ENCODE results near the gene BSPRY. TPM values are rescaled to one million over a fixed set of nuclear protein-coding genes. Genes with fewer than 3 reads are reported as not detected.
A peak's percentile ranks its signal among the peaks of the same experiment; 100 is the strongest.

BSPRY gene
- total RNA-seq, 1 experiment from 2014 or later = 0.13 TPM

DNA sequence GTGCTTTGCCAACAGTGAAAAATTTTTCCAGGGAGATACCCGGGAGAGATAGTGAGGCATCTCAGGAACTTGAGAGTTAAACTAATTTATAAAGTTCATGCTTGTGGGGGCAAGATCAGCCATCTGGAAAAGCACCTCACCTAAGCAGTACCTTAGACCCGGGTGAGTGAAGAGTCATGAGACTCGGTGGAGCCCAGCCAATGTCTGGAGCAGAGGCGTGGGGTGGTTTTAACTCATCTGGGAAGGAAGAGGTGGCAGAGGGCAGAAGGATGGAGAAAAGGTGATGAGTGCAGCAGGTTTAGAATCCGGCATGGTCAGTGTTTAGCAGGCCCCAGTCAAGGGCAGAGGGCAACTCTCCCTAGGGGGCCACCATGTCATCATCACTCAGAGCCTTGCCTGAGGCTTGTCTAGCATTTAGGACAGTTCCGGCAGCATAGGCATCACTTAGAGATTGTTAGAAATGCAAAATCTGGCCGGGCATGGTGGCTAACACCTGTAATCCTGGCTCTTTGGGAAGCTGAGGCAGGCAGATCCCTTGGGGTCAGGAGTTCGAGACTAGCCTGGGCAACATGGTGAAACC is 41.9 kb upstream of the BSPRY start:
- Histone ChIP-seq H3K36me3 (ENCODE audit: control insufficient read depth, insufficient read depth, low read length) (no peaks in the 10 kb centered on the region), H3K27ac (ENCODE audit: low read length) (no peak overlapping the region), H3K4me1 (ENCODE audit: control insufficient read depth, insufficient read depth, low read length) (no peaks in the 10 kb centered on the region), H3K27me3 (ENCODE audit: control insufficient read depth, insufficient read depth, low read length) (no peaks in the 10 kb centered on the region), H3K9me3 (ENCODE audit: control insufficient read depth, insufficient read depth, low read depth, low read length) (no peaks in the 10 kb centered on the region), H3K4me3 (ENCODE audit: low read depth in 2 of 2, low read length in 2 of 2) (no peak overlapping the region)
- ChIA-PET CTCF (no interaction called here), POLR2A (no interaction called here)
- no TSS peak for BruUV-seq (replicated peaks)
- in situ Hi-C loops (cut with HindIII; ENCODE audit: low pct_unique_long_range_greater_than_20kb, low sequenced_read_pairs) (no loop called here), intact Hi-C loops (cut with micrococcal nuclease; ENCODE audit: unreplicated experiment) (no loop called here)
- ATAC-seq = no peak
- TF ChIP-seq TCF7L2 (IDR thresholded peaks at IDR 0.05; ENCODE audit: low read depth, low read length) (no peak), POLR2AphosphoS5 (IDR thresholded peaks at IDR 0.05; ENCODE audit: low read depth, low read length) (no peak), SIN3A (IDR thresholded peaks at IDR 0.05; ENCODE audit: borderline replicate concordance, insufficient read depth, low read depth, low read length) (no peak)
- TF ChIP-seq, protein P1, sequence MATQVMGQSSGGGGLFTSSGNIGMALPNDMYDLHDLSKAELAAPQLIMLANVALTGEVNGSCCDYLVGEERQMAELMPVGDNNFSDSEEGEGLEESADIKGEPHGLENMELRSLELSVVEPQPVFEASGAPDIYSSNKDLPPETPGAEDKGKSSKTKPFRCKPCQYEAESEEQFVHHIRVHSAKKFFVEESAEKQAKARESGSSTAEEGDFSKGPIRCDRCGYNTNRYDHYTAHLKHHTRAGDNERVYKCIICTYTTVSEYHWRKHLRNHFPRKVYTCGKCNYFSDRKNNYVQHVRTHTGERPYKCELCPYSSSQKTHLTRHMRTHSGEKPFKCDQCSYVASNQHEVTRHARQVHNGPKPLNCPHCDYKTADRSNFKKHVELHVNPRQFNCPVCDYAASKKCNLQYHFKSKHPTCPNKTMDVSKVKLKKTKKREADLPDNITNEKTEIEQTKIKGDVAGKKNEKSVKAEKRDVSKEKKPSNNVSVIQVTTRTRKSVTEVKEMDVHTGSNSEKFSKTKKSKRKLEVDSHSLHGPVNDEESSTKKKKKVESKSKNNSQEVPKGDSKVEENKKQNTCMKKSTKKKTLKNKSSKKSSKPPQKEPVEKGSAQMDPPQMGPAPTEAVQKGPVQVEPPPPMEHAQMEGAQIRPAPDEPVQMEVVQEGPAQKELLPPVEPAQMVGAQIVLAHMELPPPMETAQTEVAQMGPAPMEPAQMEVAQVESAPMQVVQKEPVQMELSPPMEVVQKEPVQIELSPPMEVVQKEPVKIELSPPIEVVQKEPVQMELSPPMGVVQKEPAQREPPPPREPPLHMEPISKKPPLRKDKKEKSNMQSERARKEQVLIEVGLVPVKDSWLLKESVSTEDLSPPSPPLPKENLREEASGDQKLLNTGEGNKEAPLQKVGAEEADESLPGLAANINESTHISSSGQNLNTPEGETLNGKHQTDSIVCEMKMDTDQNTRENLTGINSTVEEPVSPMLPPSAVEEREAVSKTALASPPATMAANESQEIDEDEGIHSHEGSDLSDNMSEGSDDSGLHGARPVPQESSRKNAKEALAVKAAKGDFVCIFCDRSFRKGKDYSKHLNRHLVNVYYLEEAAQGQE (IDR thresholded peaks at IDR 0.05; ENCODE audit: insufficient read depth in 1 of 2, low read depth in 2 of 2, low read length in 1 of 2) = no peak
- TF ChIP-seq, protein P2, sequence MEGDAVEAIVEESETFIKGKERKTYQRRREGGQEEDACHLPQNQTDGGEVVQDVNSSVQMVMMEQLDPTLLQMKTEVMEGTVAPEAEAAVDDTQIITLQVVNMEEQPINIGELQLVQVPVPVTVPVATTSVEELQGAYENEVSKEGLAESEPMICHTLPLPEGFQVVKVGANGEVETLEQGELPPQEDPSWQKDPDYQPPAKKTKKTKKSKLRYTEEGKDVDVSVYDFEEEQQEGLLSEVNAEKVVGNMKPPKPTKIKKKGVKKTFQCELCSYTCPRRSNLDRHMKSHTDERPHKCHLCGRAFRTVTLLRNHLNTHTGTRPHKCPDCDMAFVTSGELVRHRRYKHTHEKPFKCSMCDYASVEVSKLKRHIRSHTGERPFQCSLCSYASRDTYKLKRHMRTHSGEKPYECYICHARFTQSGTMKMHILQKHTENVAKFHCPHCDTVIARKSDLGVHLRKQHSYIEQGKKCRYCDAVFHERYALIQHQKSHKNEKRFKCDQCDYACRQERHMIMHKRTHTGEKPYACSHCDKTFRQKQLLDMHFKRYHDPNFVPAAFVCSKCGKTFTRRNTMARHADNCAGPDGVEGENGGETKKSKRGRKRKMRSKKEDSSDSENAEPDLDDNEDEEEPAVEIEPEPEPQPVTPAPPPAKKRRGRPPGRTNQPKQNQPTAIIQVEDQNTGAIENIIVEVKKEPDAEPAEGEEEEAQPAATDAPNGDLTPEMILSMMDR (IDR thresholded peaks at IDR 0.05) = no peak
- no peak for DNase-seq (ENCODE audit: low read depth, low spot score)

DNA sequence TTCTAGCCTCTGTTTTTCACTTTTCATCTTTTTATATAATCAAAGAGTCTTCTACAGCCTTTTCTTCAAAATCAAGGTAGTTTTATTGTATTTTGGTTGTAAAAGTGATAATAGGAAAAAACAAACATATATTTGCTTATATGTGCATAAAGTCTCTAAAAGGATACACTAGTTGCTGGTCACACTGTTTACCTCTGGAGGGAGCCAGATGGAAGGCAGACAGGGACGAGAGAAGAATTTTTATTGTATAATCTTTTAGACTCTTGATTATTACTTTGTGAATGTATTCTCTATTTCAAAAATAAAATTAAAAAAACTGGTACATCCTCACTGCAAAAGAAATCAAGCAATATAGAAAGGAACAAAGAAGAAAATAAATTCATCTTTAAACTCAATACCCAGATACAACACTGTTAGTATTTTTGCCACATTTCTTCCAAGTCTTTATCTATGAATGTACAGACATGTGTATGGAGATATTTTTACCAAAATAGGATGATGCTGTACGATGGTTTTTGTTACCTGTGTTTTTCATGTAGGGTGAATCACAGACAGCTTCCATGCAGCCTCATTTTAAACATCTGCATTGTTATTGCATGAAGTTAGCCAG is 40.0 kb upstream of the BSPRY start:
- ATAC-seq = 0 out of 2 replicates have a peak, but pooled peaks have one; percentile 65
- TF ChIP-seq, protein P1 (IDR thresholded peaks at IDR 0.05; ENCODE audit: insufficient read depth in 1 of 2, low read depth in 2 of 2, low read length in 1 of 2) = no peak
- TF ChIP-seq, protein P2 (IDR thresholded peaks at IDR 0.05) = peak; percentile 65; the same call in 1 of the 2 replicates
- TF ChIP-seq POLR2AphosphoS5 (IDR thresholded peaks at IDR 0.05; ENCODE audit: low read depth, low read length) (no peak), TCF7L2 (IDR thresholded peaks at IDR 0.05; ENCODE audit: low read depth, low read length) (no peak), SIN3A (IDR thresholded peaks at IDR 0.05; ENCODE audit: borderline replicate concordance, insufficient read depth, low read depth, low read length) (no peak)
- Histone ChIP-seq H3K4me1 (ENCODE audit: control insufficient read depth, insufficient read depth, low read length) (no peaks in the 10 kb centered on the region), H3K9me3 (ENCODE audit: control insufficient read depth, insufficient read depth, low read depth, low read length) (no peaks in the 10 kb centered on the region), H3K27ac (ENCODE audit: low read length) (no peak overlapping the region), H3K27me3 (ENCODE audit: control insufficient read depth, insufficient read depth, low read length) (no peaks in the 10 kb centered on the region), H3K4me3 (ENCODE audit: low read depth in 2 of 2, low read length in 2 of 2) (no peak overlapping the region), H3K36me3 (ENCODE audit: control insufficient read depth, insufficient read depth, low read length) (no peaks in the 10 kb centered on the region)
- DNase-seq (ENCODE audit: low read depth, low spot score) = no peak
- ChIA-PET CTCF (interaction anchor here (0.6 kb wide), 1 partner anchor 91 kb away, joined by 5 read pairs; no protein-coding TSS in a partner anchor), POLR2A (no interaction called here)
- in situ Hi-C loops (cut with HindIII; ENCODE audit: low pct_unique_long_range_greater_than_20kb, low sequenced_read_pairs) = no loop called here
- intact Hi-C loops (cut with micrococcal nuclease; ENCODE audit: unreplicated experiment) = loop anchor here (2.0 kb wide), 1 partner anchor 97 kb away; no protein-coding TSS in a partner anchor
- BruUV-seq (replicated peaks) = no TSS peak
